HL-60 (cell line): ENCODE measurements around the gene ONECUT1.

Experiments used
- CTCF ChIP-seq: IDR thresholded peaks from one replicate; pipeline ENCODE4 v1.5.1; 2011; ENCODE audit warnings: low read length, control low read depth, inconsistent platforms; ENCODE audit not compliant: insufficient read depth
- GABPA ChIP-seq: IDR thresholded peaks from 2 replicates; pipeline ENCODE4 v1.6.1; 2012; ENCODE audit warnings: low read depth
- POLR2AphosphoS5 ChIP-seq: IDR thresholded peaks from 2 replicates; pipeline ENCODE4 v1.6.1; 2012; ENCODE audit warnings: low read depth
- REST ChIP-seq: IDR thresholded peaks from 2 replicates; pipeline ENCODE4 v1.6.1; 2012; ENCODE audit warnings: low read depth; ENCODE audit not compliant: insufficient replicate concordance

- TF ChIP-seq CTCF (no peak), REST (no peak), GABPA (no peak), POLR2AphosphoS5 (no peak)
Measured at GRCh38 chr15:52800828-52801747, 11.0 kb upstream of the ONECUT1 start.
